IPS-18a (cell line): ENCODE measurements around the gene TBC1D10B.

Experiments
- H3K27ac ChIP-seq: one replicate; pipeline ENCODE4 v1.5.1; 2013; ENCODE audit warnings: low read length
- H3K27me3 ChIP-seq: one replicate; pipeline ENCODE4 v1.6.1; 2013; ENCODE audit warnings: mild to moderate bottlenecking, low read length; ENCODE audit not compliant: control insufficient read depth, insufficient read depth
- H3K36me3 ChIP-seq: one replicate; pipeline ENCODE4 v1.6.1; 2013; ENCODE audit warnings: low read depth, low read length; ENCODE audit not compliant: control insufficient read depth
- H3K4me1 ChIP-seq: one replicate; pipeline ENCODE4 v1.6.1; 2013; ENCODE audit warnings: low read depth, low read length; ENCODE audit not compliant: control insufficient read depth
- H3K4me3 ChIP-seq: one replicate; pipeline ENCODE4 v1.5.1; 2013; ENCODE audit warnings: low read length
- H3K9ac ChIP-seq: one replicate; pipeline ENCODE4 v1.6.1; 2013; ENCODE audit warnings: mild to moderate bottlenecking, low read length, moderate library complexity
- H3K9me3 ChIP-seq: one replicate; pipeline ENCODE4 v1.6.1; 2013; ENCODE audit warnings: low read depth, low read length; ENCODE audit not compliant: control insufficient read depth

The TBC1D10B gene

DNA sequence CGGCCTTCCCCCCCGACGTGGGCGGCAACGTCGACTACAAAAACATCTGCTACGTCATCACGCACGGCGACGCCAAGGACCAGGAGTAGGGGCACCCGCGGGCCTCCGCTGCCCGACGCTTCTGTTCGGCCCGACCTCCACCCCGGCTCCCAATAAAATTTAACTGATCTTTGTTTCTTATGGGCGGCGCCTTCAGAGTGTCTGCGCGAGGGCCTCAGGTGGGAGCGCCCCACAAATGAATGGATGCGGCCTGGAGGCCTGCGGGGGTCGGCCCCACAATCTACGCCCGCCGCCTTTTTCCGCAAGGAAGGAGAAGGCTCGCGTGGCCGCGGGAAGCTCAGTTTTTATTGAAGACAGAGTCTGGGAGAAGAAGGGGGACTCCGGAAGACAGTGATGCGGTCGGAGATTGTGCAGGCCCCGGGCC lies 7.5 kb upstream of the TBC1D10B start:
- no peaks in the 10 kb centered on the region for H3K9me3 ChIP-seq
- peak overlapping the region; percentile 83 for H3K9ac ChIP-seq
- H3K27ac ChIP-seq: peak overlapping the region; percentile 87
- peak overlapping the region; percentile 96 for H3K4me3 ChIP-seq
- H3K4me1 ChIP-seq: peaks cover 7% of the 10 kb centered on the region
- no peaks in the 10 kb centered on the region for H3K27me3 ChIP-seq
- no peaks in the 10 kb centered on the region for H3K36me3 ChIP-seq

DNA sequence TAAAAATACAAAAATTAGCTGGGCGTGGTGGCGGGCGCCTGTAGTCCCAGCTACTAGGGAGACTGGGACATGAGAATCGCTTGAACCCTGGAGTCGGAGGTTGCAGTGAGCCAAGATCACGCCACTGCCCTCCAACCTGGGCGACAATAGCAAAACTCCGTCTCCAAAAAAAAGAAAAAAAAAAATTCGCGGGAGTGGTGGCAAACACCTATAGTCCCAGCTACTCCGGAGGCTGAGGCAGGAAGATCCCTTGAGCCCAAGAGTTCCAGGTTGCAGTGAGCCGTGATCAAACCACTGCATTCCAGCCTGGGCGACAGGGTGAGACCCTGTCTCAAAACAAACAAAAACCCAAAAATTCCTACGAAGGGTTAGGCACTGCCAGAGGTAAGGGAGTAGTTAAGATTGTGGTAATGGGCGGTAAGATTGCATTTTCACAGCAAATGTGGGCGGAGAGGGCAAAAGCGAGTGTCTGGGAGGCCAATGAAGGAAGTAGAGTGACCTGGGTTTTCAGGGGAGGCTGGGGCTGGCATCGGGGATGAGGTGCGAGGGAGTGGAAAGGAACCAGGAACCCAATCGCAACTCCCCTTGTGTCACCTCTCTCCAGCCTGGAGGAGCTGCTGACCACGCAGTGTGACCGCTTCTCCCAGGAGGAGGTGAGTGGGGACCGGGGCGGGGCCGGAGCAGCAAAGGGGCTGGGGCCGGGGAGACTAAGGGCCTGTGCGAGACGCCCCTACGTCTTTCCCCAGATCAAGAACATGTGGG lies 6.9 kb upstream of the TBC1D10B start:
- Histone ChIP-seq H3K9me3 (no peaks in the 10 kb centered on the region), H3K9ac (peak overlapping the region; percentile 83), H3K27me3 (no peaks in the 10 kb centered on the region), H3K4me1 (peaks cover 7% of the 10 kb centered on the region), H3K27ac (peak overlapping the region; percentile 87), H3K4me3 (peak overlapping the region; percentile 96), H3K36me3 (no peaks in the 10 kb centered on the region)

GRCh38 chr16:30376461-30376902 lies 6.2 kb upstream of the TBC1D10B start:
- Histone ChIP-seq H3K4me1 (peaks cover 9% of the 10 kb centered on the region), H3K9ac (no peak overlapping the region), H3K9me3 (no peaks in the 10 kb centered on the region), H3K36me3 (no peaks in the 10 kb centered on the region), H3K4me3 (no peak overlapping the region), H3K27ac (no peak overlapping the region), H3K27me3 (no peaks in the 10 kb centered on the region)

GRCh38 chr16:30375864-30376263 lies 5.6 kb upstream of the TBC1D10B start:
- H3K4me1 ChIP-seq: peaks cover 12% of the 10 kb centered on the region
- H3K9me3 ChIP-seq: no peaks in the 10 kb centered on the region
- H3K27ac ChIP-seq: no peak overlapping the region
- no peak overlapping the region for H3K9ac ChIP-seq
- H3K36me3 ChIP-seq: no peaks in the 10 kb centered on the region
- no peak overlapping the region for H3K4me3 ChIP-seq
- no peaks in the 10 kb centered on the region for H3K27me3 ChIP-seq

- H3K36me3 ChIP-seq: no peaks in the 10 kb centered on the region
- no peak within 1 kb of the TSS for H3K9ac ChIP-seq
- no peak within 1 kb of the TSS for H3K4me3 ChIP-seq
- no peaks in the 10 kb centered on the region for H3K9me3 ChIP-seq
- H3K4me1 ChIP-seq: peaks cover 12% of the 10 kb centered on the region
- H3K27ac ChIP-seq: no peak within 1 kb of the TSS
- H3K27me3 ChIP-seq: no peaks in the 10 kb centered on the region
Observed at GRCh38 chr16:30374538-30374937, 4.2 kb upstream of the TBC1D10B start, which contains the start of gene MYL11. Gene MYL11 (plus strand): TSS chr16:30374802. CDS start chr16:30374858, 56 bp downstream.

DNA sequence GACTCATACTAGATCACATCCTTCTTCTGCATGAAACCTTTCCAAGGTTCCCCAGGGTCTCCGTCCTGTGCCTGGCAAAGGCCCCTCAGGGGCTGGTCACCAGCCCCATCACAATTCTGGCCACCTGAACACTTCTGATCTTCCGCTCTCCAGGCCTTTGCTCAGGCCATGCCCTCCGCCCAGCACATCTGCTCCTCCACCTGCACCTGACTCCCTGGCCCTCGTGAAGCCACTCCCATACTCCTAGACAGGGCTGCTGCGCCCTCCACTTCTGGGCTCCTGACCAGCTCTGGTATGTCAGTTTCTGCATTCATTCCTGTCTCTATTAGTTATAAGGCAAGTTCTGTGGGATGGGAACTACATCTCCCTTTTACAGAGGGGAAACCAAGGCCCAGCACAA lies 2.4 kb upstream of the TBC1D10B start:
- peaks cover 17% of the 10 kb centered on the region for H3K4me1 ChIP-seq
- no peaks in the 10 kb centered on the region for H3K27me3 ChIP-seq
- H3K27ac ChIP-seq: no peak overlapping the region
- H3K9me3 ChIP-seq: no peaks in the 10 kb centered on the region
- no peaks in the 10 kb centered on the region for H3K36me3 ChIP-seq
- H3K9ac ChIP-seq: no peak overlapping the region
- H3K4me3 ChIP-seq: no peak overlapping the region

GRCh38 chr16:30372038-30372712 lies 1.9 kb upstream of the TBC1D10B start:
- H3K27me3 ChIP-seq: no peaks in the 10 kb centered on the region
- peaks cover 14% of the 10 kb centered on the region for H3K4me1 ChIP-seq
- no peak overlapping the region for H3K4me3 ChIP-seq
- H3K36me3 ChIP-seq: no peaks in the 10 kb centered on the region
- H3K9ac ChIP-seq: no peak overlapping the region
- no peak overlapping the region for H3K27ac ChIP-seq
- H3K9me3 ChIP-seq: no peaks in the 10 kb centered on the region

DNA sequence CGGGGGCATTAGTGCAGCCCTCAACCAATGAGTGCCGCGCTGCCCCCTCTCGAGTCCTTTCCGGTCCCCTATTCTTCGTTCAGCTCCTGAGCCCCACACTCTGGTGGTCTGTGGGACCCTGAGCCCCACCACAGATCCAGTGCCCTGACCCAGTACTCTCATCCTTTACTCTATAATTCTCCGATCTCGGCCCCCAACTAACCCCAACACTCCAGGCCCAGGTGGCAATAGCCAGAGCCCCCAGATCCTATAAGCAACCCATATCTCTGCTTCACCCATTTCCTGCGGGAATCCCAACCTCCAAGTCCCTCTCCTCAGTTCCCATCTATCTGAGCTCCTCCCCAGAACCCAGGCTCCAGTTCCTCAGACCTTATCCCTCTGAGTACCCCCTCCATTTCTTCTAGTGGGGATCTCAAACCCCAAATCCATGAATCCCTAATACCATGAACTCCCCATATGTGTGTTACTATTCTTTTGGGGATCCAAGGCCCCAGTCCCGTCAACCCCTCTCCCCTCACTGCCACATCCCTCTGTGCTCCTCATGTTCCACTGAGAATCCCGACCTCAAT lies 1.0 kb upstream of the TBC1D10B start:
- peaks cover 13% of the 10 kb centered on the region for H3K4me1 ChIP-seq
- H3K27me3 ChIP-seq: no peaks in the 10 kb centered on the region
- no peaks in the 10 kb centered on the region for H3K36me3 ChIP-seq
- H3K27ac ChIP-seq: no peak overlapping the region
- H3K9ac ChIP-seq: no peak overlapping the region
- peak overlapping the region; percentile 64 for H3K4me3 ChIP-seq
- H3K9me3 ChIP-seq: no peaks in the 10 kb centered on the region

DNA sequence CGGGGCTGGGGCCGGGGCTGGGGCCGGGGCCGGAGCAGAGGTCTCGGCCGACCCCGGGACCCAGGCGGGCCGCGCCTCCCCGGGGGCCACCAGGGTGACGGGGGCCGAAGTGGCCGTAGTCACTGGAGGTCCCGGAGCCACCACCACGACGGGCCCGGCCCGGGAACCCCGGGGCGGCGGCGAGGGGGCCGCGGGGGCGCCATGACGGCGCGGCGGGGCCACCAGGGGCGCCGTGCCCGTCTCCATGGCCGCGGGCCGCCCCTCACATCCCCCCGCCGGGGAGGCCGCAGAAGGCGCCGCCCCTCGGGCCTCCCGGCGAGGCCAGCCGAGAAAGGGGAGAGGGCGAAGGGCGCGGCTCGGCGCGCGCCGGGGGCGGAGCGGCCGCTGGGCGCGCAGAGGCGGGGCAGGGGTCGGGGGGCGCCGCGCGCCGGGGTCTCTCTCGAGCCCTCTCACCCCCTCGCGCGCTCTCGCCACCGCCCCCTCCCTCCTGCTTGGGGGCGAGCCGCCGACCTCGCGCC lies 297 bp downstream of the TBC1D10B start:
- H3K27ac ChIP-seq: no peak overlapping the region
- peaks cover 3% of the 10 kb centered on the region for H3K36me3 ChIP-seq
- peak overlapping the region; percentile 50 for H3K4me3 ChIP-seq
- H3K9me3 ChIP-seq: no peaks in the 10 kb centered on the region
- peaks cover 9% of the 10 kb centered on the region for H3K4me1 ChIP-seq
- H3K9ac ChIP-seq: no peak overlapping the region
- H3K27me3 ChIP-seq: no peaks in the 10 kb centered on the region

GRCh38 chr16:30369091-30369937 lies 980 bp downstream of the TBC1D10B start:
- Histone ChIP-seq H3K4me3 (peak overlapping the region; percentile 50), H3K9me3 (no peaks in the 10 kb centered on the region), H3K36me3 (peaks cover 3% of the 10 kb centered on the region), H3K4me1 (peaks cover 9% of the 10 kb centered on the region), H3K9ac (peak overlapping the region; percentile 5), H3K27me3 (no peaks in the 10 kb centered on the region), H3K27ac (no peak overlapping the region)

DNA sequence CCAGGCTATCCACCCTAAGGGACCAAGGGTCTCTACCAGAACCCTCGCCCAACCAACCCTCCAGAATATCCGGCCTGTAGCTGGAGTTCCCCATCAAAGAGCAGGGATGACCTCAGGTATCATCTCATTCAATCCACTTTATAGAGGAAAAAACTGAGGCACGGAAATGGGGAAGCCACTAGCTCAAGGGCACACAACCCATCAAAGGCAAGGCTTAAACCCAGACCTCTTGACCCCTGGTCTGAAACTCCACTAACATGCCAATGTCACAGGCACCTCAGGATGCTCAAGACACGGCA lies 1.6 kb downstream of the TBC1D10B start:
- no peaks in the 10 kb centered on the region for H3K27me3 ChIP-seq
- H3K36me3 ChIP-seq: peaks cover 3% of the 10 kb centered on the region
- peaks cover 9% of the 10 kb centered on the region for H3K4me1 ChIP-seq
- H3K9ac ChIP-seq: no peak overlapping the region
- no peaks in the 10 kb centered on the region for H3K9me3 ChIP-seq
- peak overlapping the region; percentile 50 for H3K4me3 ChIP-seq
- no peak overlapping the region for H3K27ac ChIP-seq
